ENCODE measurements around the gene SLC48A1. TPM values are rescaled to one million over a fixed set of nuclear protein-coding genes. Genes with fewer than 3 reads are reported as not detected.

SLC48A1 gene
- total and polyA plus RNA-seq, 3 donors from 2014 or later, result 21.0 to 32.0 (median 25.5) TPM

DNA sequence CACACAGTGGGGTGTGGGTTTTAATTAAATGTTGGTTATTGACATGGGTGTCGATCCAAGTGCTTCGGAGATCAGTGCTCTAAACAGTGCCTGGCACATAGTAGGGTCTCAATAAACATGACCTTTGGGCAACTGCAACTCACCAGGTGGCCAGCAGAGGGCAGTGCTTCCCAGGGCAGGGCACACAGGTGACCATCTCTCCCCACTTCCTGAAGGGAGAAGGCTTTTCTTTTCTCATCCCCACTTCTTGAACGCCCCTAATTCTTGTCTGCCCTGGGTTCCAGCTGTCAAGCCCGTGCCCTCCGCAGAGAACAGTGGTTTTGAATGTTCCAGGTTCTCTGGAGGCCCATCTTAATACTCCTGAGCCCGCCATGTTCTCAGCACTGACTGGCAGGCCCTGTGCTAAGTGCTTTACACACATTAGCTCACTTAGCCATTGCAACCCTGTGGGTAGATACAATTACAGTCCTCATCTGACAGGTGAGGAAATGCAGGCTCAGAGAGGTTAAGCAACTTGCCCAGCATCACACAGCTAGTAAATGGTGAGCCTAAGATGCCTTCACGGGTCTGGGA is 30.7 kb upstream of the SLC48A1 start:
- Histone ChIP-seq H3K36me3 (ENCODE audit: low read depth, missing control alignments) (no peaks in the 10 kb centered on the region), H3K27me3 (no peaks in the 10 kb centered on the region), H3K4me1 (peaks cover 38% of the 10 kb centered on the region), H3K9me3 (no peaks in the 10 kb centered on the region), H3K27ac (no peak overlapping the region), H3K4me3 (no peak overlapping the region)
- intact Hi-C loops (cut with DNase I; ENCODE audit: low total_unique reads), result no loop called here
- WGBS, 2 donors, result 74 to 84% methylated on average over 7 of the region's 7 CpGs
- TF ChIP-seq, protein P1, sequence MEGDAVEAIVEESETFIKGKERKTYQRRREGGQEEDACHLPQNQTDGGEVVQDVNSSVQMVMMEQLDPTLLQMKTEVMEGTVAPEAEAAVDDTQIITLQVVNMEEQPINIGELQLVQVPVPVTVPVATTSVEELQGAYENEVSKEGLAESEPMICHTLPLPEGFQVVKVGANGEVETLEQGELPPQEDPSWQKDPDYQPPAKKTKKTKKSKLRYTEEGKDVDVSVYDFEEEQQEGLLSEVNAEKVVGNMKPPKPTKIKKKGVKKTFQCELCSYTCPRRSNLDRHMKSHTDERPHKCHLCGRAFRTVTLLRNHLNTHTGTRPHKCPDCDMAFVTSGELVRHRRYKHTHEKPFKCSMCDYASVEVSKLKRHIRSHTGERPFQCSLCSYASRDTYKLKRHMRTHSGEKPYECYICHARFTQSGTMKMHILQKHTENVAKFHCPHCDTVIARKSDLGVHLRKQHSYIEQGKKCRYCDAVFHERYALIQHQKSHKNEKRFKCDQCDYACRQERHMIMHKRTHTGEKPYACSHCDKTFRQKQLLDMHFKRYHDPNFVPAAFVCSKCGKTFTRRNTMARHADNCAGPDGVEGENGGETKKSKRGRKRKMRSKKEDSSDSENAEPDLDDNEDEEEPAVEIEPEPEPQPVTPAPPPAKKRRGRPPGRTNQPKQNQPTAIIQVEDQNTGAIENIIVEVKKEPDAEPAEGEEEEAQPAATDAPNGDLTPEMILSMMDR (IDR thresholded peaks at IDR 0.05), result peak; percentile 86 to 95 (median 87)
- no peak for TF ChIP-seq POLR2A (IDR thresholded peaks at IDR 0.05)
- peak; percentile 74 for DNase-seq

DNA sequence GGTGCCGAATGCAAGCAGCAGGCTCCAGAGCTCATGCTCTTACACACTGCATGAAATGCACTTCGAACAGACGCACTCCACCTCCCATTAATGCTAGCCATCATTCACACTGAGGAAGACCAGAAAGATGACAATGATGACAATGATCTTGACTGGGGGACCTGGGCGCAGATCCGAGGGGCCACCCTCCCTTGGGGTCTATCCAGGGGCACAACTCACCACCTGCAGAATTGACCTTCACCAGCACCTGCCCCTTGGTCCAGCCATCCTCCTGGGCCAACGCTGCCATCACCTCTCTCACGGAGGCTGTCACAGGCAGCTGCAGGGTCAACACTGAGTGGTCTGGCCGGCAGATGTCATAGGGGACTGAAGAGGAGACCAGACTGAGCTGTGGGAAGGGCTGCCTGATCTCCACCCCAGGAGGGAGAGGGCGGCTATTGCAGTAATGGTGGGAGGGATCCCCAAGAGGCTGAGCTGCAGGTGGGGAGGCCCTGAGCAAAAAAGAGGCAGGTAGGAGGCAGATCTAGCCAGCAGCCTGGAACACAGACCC is 29.7 kb upstream of the SLC48A1 start:
- Histone ChIP-seq H3K27me3 (no peaks in the 10 kb centered on the region), H3K27ac (no peak overlapping the region), H3K9me3 (no peaks in the 10 kb centered on the region), H3K4me3 (no peak overlapping the region), H3K4me1 (peaks cover 27% of the 10 kb centered on the region), H3K36me3 (ENCODE audit: low read depth, missing control alignments) (no peaks in the 10 kb centered on the region)
- DNase-seq, result no peak
- TF ChIP-seq, protein P1 (IDR thresholded peaks at IDR 0.05), result no peak
- TF ChIP-seq POLR2A (IDR thresholded peaks at IDR 0.05), result no peak
- 83 to 93% methylated on average over 6 to 9 of the region's 9 CpGs for WGBS, 2 donors
- intact Hi-C loops (cut with DNase I; ENCODE audit: low total_unique reads), result no loop called here

DNA sequence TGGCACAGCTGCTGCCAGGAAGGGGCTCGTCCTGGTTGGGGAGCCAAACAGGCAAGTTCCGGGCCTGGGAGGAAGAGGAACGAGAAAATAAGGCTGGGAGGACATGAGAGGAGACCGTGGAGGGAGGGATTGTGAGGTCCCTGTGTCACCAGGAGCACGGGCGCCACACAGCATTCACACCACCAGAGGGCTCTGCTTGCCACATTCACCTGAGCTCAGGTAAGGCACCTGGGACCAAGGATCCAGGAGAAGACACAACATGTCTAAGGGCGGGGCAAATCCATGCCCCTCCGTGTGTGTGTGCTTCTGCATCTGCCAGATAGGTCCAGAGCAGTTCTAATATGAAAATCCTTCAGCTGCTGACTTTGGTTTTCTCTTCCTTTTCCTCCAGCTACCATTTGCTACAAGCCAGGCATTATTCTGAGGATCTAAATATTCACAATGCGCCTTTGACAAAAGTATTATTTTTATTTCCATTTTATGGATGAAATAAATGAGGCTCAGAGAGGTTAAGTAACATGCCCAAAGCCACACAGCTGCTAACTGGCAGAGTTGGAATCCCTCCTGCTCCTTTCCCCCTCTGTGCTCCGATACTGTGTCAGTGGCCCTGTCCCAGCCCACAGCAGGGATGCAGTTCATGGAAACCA is 28.9 kb upstream of the SLC48A1 start:
- 79 to 84% methylated on average over 10 of the region's 10 CpGs for WGBS, 2 donors

GRCh38 chr12:47744778-47745436 is 28.1 kb upstream of the SLC48A1 start:
- intact Hi-C loops (cut with DNase I; ENCODE audit: low total_unique reads), result no loop called here
- Histone ChIP-seq H3K27ac (no peak overlapping the region), H3K9me3 (no peaks in the 10 kb centered on the region), H3K4me3 (no peak overlapping the region), H3K36me3 (ENCODE audit: low read depth, missing control alignments) (no peaks in the 10 kb centered on the region), H3K4me1 (peaks cover 20% of the 10 kb centered on the region), H3K27me3 (no peaks in the 10 kb centered on the region)
- no peak for DNase-seq
- 74 to 85% methylated on average over 8 of the region's 8 CpGs for WGBS, 2 donors
- TF ChIP-seq, protein P1 (IDR thresholded peaks at IDR 0.05), result no peak
- TF ChIP-seq POLR2A (IDR thresholded peaks at IDR 0.05), result no peak

More for the DNA sequence above, 28.9 kb upstream of the SLC48A1 start:
- Histone ChIP-seq H3K27ac (no peak overlapping the region), H3K36me3 (ENCODE audit: low read depth, missing control alignments) (no peaks in the 10 kb centered on the region), H3K4me1 (peaks cover 20% of the 10 kb centered on the region), H3K4me3 (no peak overlapping the region), H3K9me3 (no peaks in the 10 kb centered on the region), H3K27me3 (no peaks in the 10 kb centered on the region)
- TF ChIP-seq, protein P1 (IDR thresholded peaks at IDR 0.05), result no peak
- TF ChIP-seq POLR2A (IDR thresholded peaks at IDR 0.05), result no peak
- DNase-seq, result no peak
- intact Hi-C loops (cut with DNase I; ENCODE audit: low total_unique reads), result no loop called here
